Keratinocyte (primary cell): ENCODE data around the gene KSR1.

Source experiments
- EZH2 ChIP-seq: IDR thresholded peaks from one replicate; pipeline ENCODE4 v1.6.1; 2012; ENCODE audit warnings: inconsistent platforms, mild to moderate bottlenecking, low read length, moderate library complexity
- TF ChIP-seq, protein P1 (sequence below), 3 experiments: IDR thresholded peaks in 1 of 3; conservative IDR thresholded peaks in 1 of 3; optimal IDR thresholded peaks in 1 of 3; 2 replicates in 2 of 3; 3 replicates in 1 of 3; pipeline versions ENCODE3 to v1.5.1; 2011; ENCODE audit warnings: low read length in 3 of 3, mild to moderate bottlenecking in 3 of 3, moderate library complexity in 2 of 3, control low read depth in 1 of 3, inconsistent platforms in 1 of 3; ENCODE audit not compliant: insufficient read depth in 2 of 3; ENCODE audit errors: extremely low read depth in 1 of 3

- TF ChIP-seq, protein P1, sequence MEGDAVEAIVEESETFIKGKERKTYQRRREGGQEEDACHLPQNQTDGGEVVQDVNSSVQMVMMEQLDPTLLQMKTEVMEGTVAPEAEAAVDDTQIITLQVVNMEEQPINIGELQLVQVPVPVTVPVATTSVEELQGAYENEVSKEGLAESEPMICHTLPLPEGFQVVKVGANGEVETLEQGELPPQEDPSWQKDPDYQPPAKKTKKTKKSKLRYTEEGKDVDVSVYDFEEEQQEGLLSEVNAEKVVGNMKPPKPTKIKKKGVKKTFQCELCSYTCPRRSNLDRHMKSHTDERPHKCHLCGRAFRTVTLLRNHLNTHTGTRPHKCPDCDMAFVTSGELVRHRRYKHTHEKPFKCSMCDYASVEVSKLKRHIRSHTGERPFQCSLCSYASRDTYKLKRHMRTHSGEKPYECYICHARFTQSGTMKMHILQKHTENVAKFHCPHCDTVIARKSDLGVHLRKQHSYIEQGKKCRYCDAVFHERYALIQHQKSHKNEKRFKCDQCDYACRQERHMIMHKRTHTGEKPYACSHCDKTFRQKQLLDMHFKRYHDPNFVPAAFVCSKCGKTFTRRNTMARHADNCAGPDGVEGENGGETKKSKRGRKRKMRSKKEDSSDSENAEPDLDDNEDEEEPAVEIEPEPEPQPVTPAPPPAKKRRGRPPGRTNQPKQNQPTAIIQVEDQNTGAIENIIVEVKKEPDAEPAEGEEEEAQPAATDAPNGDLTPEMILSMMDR (optimal IDR thresholded peaks at IDR 0.05 in 1 of 3, IDR thresholded peaks at IDR 0.05 in 1 of 3, conservative IDR thresholded peaks at IDR 0.05 in 1 of 3; ENCODE audit: extremely low read depth in 1 of 3, insufficient read depth in 2 of 3, low read length in 3 of 3): no peak
- TF ChIP-seq EZH2: no peak
Observed at GRCh38 chr17:27538156-27538955, 82.1 kb downstream of the KSR1 start.
